HTERT RPE-1 (cell line): ENCODE data around the gene HBP1.
"Not testable (repeated sequence)": the region's sequence is repeated elsewhere in the genome, so short reads cannot be mapped to it uniquely, and the experiment has no call there.

ENCODE experiments used
- in situ Hi-C: fragments of 300-500 bp; cut with MboI; formaldehyde crosslinking; loops from 4 replicates; pipeline ENCODE4 v1.14.3; 2020; ENCODE audit warnings: low sequenced_read_pairs

HBP1 gene

DNA sequence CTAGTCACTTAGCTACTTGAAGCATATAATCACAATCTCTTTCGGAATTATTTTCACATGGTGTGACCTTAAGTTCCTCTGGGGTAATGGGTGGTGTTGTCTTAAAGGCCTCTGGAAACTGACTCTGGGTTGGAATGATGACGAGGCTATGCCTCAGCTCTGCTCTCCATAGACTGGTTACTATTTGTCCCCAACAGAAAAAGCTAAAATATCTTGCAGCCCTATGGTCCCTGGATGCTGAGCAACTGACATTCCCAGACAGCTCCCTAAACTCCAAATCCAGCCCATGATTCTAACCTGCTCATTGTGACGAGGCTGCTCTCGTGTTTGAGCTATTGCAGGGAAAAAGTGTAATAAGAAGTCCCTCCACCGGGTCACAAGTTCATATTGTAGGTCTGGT is 51.6 kb downstream of the HBP1 start:
- in situ Hi-C loops, result no loop called here

DNA sequence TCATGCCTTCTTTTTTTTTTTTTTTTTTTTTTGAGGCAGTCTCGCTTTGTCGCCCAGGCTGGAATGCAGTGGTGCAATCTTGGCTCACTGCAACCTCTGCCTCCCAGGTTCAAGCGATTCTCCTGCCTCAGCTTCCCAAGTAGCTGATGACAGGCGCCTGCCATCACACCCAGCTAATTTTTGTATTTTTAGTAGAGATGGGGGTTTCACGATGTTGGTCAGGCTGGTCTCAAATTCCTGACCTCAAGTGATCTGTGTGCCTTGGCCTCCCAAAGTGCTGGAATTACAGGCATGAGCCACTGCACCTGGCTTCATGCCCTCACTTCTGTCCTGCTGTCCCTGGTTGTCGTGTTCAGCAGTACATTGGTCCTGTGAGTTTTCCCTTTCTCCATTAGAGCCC is 52.0 kb downstream of the HBP1 start:
- in situ Hi-C loops, result not testable (repeated sequence)

DNA sequence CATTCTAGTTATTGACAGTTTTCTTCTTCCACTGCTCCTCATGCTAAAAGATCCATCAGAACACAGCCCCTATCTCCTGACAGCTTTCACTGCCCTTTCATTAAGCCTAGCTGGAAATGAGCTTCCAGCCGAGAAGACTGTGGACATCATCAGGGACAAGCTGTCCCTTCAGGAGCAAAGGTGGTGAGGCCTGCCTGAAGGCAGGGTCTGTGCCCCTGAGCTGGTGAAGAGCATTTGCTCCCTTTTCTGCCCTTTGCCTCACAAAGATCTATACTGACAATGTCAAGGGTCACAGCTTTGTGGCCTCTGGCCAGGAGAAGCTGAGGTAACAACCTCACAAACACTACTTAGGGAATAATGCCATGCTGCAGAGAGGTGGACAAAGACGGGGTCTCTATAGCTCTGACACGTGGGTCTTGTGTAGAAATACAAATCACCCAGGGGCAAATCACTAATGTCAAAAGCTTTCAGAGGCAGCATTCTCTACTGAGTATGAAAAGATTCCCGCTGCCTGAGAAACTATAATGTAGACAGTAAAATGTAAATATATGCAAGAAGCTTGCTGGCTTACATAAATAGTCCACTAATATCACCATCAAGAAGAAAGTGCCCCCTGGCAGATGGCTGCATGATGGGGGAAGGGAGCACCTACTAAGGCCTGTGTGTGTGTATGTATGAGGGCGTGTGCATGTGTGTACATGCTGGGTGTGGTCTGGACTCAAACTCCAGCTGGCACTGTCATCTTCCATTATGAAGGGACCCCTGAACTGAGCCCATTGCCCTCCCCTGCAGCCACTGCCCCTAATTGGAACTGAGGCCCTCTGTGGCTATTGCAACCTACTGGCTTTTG is 55.8 kb downstream of the HBP1 start:
- in situ Hi-C loops, result no loop called here

DNA sequence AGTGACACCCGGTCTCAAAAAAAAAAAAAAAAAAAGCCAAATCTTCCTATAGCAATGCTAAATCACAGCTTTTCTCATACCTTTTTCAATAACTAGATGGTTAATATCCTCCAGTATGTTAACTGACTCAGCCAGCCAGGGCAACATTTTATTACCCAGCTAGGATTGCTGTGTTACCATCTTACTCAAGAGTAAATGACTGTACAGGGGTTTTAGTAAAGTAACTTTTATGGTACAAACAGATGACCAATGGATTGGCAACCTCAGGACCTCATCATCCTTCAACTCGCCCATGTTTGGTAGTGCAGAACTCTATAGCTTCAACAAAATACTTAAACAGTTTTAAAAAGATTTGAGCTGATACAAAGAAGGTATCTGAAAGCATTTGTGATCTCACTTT is 59.5 kb downstream of the HBP1 start:
- in situ Hi-C loops, result no loop called here

DNA sequence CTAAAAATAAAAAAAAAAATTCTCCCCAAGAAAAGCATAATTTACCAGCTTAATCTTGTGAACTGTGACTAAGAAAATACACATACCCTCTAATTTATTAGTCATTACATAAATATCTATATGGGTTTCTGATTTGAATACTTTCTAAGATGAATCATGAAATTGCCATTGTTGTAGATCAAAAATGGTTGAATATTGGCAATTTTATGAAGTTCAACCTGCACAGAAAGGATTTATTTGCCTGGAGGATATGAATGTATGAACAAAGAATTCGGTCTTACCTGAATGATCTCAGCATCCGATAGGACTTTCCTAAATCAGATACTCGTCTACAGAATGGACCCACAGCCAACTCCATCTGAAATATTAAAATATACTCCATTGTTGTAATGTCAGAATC is 61.5 kb downstream of the HBP1 start:
- in situ Hi-C loops, result no loop called here

DNA sequence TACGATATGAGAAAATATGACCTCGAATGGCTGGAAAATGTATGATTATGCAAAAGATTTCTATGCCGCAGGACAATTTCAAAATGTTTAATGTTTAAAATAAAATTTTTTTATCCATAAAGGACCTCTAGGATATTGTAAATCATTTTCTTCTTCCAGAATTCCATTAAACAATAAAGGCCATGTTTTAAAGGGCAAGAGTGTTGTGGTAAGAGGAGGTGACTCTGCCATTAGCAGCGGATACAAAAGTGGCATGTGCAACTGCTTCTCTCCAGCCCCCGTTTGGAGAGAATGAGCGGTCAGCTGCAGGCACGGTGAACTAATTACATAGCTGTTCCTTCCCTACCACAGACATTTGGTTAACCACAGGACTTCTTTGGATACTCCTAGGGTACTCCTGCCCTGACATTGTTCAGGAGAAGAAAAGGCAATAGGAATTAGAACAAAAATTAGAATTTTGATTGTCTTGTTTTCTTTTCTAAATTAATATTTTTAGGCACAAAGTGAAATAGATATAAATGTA is 63.8 kb downstream of the HBP1 start:
- in situ Hi-C loops, result no loop called here

DNA sequence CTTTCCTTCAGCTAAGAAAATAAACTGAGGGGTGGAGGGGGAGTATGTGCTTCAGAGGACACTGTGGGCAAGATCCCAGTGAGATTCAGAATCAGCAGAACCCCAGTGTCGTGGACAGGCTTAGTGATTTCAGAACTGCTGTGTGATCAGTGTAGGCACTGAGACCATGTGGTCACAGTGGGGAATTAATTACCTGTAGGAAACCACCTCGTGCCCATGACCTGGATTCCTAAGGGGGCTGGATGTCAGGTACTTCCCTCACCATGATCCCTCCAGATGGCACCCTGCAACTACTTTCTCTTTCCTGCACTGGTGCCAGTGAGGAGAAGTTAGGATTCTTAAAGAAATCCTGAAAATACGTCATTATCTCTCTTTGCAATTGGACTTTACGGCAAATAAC is 64.4 kb downstream of the HBP1 start:
- in situ Hi-C loops, result no loop called here

DNA sequence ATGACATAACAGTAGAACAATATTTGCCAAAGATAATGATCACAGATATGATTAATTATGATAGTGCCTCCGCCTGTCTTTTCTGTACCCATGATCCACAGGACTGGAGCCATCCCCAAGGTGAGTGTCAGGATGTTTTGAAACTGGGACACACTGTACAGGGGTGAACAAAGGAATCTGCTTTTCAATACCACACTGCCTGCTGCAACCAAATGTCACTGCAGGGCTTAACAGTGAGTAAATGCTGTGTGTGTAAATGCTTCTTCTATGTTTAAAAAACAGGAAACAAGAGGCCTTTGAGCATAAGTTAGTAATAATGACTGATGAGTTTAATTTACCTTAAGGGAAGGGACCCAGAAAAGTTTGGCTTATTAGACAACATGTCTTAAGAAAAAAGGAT is 65.2 kb downstream of the HBP1 start:
- in situ Hi-C loops, result no loop called here

DNA sequence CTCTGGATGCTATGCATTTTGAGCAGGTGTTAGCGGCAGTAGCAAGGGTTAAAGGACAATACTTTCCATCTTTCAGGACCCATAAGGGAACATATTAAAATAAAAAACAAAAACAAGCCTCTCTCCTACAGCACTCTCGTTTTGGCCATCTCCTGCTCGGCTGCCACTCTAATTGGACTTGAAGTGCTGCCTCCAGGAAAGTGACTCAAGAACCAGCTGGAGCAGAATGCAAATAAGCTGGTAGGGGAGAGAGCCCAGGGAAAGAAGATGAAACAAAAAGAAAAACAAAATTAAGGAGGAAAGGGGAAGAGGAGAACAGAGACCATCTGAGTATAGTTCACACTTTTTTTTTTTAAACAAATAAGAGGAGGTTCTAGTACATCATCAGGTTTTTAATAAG is 65.6 kb downstream of the HBP1 start:
- in situ Hi-C loops, result no loop called here

DNA sequence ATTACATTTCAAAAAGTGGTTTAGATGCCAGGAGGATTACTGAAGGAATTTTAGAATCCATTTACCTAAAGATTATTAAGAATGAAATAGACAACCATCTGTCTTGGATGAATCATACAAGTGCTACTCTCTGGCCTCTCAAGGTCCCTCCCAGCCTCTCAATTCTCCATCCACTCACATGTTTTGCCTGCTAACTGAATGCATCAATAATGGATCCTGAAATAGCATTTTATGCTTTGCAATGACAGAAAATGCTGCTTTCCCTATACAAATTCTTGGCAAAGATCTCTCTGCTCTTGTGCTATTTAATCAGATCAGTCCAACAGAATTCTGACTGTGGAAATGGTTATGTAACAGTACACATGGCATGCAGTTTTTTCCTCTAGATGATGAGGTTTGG is 68.1 kb downstream of the HBP1 start:
- in situ Hi-C loops, result no loop called here

DNA sequence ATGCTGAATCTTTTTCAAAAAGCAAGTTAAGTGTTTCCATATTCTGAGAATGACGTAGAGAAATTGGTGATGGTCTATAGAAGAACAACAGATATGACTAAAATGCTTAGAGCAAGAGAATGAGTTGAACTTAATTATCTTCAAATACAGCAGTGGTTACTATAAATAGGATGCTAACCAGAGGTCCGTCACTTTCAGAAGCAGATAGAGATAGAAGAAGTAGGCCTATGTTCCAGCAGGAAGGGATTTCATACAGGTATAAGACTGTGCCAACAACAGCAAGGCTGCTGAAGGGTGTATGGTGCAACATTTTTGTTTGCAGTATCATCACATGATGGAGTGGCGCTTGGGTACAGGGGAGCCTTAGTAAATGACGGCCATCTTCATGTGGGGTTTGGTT is 68.6 kb downstream of the HBP1 start:
- in situ Hi-C loops, result no loop called here

DNA sequence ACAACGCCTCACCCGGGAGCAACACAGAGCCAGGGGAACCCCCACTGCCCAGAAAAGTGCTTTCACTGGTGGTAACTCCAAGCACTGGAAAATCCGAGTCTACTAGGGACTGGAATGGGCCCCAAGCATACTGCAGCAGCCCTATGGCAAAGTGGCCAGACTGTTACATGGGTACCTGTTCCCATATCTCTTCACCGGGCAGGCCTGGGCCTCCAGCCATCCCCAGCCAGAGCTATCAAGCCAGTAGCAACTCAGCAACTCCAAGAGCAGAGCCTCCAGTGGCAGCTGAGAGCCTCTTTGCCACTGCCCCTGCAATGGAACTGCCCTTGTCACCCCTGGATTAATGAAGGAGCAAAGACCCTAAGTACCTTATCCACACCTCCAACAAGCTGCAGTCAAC is 73.5 kb downstream of the HBP1 start:
- in situ Hi-C loops, result no loop called here

DNA sequence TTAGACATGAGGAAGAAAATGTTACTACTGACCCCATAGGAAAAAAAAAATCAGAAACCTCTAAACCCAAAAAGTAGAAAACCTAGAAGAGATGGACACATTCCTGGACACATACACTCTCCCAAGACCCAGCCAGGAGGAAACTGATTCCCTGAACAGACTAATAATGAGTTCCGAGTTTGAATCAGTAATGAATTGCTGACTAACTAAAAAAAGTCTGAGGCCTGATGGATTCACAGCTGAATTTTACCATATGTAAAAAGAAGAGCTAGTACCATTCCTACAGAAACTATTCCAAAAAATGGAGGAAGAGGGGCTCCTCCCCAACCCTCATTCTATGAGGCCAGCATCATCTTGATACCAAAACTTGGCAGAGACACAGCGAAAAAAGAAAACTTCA is 75.8 kb downstream of the HBP1 start:
- in situ Hi-C loops, result no loop called here

DNA sequence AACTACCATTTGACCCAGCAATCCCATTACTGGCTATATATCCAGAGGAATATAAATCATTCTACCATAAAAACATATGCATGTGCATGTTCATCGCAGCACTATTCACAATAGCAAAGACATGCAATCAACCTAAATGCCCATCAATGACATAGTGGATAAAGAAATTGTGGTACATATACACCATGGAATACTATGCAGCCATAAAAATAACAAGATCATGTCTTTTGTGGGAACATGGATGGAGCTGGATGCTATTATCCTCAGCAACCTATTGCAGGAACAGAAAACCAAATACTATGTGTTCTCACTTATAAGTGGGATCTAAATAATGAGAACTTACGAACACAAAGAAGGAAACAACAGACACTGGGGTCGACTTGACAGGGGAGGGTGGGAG is 78.0 kb downstream of the HBP1 start:
- in situ Hi-C loops, result not testable (repeated sequence)

DNA sequence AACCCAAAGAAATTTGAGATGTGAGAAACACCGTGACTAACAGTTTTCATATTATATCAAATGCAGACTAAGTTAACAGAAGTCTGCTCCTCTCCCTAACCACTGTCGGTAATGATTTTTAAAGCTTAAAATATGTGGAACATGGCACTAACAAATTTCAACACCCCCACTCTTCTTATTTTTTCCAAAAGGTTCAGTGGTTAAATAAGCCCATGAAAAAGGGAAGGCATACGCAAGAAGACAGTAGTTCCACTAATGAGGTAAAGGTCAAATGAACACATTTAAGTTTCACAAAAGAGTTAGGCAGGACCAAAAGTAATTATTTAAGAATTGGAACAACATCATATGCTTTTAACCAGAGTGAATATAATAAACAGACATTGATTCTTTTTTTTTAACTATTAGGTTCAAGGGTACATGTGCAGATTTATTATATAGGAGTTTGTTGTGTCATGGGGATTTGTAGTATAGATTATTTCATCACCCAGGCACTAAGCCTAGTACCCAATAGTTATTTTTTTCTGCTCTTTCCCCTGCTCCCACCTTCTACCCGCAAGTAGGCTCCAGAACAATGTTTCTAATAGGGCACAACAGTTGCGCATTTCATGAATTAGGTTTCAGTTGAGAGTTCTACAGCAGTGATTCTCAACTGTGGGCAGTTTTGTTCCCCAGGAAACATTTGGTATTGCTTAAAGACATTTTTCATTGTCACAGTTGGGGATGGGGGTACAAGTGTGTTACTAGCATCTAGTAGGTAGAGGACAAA is 79.9 kb downstream of the HBP1 start:
- in situ Hi-C loops, result no loop called here

DNA sequence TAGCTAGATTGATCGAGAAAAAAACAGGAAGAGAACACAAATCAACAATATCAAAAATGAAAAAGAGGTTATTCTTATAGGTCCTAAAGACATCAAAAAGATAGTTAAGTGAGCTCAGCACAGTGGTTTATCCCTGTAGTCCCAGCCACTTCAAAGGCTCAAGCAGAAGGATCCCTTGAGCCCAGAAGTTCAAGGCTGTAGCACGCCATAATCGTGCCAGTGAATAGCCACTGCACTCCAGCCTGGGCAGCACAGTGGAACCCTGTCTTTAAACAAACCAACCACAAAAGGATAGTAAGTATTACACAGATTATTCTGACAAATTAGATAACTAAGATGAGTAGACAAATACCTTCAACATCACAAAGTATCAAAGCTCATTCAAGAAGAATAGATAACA is 83.2 kb downstream of the HBP1 start:
- in situ Hi-C loops, result no loop called here
